HCT116 (cell line): Measurements from ENCODE around the gene KRTAP5-4. TPM values are rescaled to one million over a fixed set of nuclear protein-coding genes. Genes with fewer than 3 reads are reported as not detected.

Experiments
- ATAC-seq: fragments of 200-7000 bp; cut with Tn5 transposase; 2 replicates; pipeline ENCODE4 v1.9.1; 2020; ENCODE audit warnings: mild to moderate bottlenecking, moderate library complexity
- BruUV-seq: library from RNA; stranded (reverse); fragments of 400-500 nt; replicated peaks from 2 replicates; lab custom pipeline; 2021; lab: Mats Ljungman, UMichigan
- CTCF ChIA-PET: fragments of 300-600 bp; sonication (Branson Sonifier 250); formaldehyde crosslinking; loops from one replicate; lab custom pipeline; 2021; ENCODE audit warnings: antibody characterized with exemption; lab: Charles Lee
- POLR2A ChIA-PET: fragments of 300-600, 350-600 bp; sonication (Branson Sonifier 250); formaldehyde crosslinking; loops from one replicate; lab custom pipeline; 2021; ENCODE audit warnings: antibody characterized with exemption; lab: Charles Lee
- RAD21 ChIA-PET, 2 experiments: fragments of 300-600 bp; sonication (Branson Sonifier 250); formaldehyde crosslinking; loops; one replicate each; lab custom pipeline; 2023; ENCODE audit warnings: low total read pairs in 2 of 2; ENCODE audit not compliant: uncharacterized antibody in 2 of 2, unreplicated experiment in 2 of 2, low non-redundant PET in 1 of 2; lab: Charles Lee
- DNase-seq: peaks from one replicate; pipeline ENCODE4 v3.0.0-alpha.2; 2010; ENCODE audit warnings: low read depth, low spot score
- H2AFZ ChIP-seq: fragments of 200-600 bp; shearing (Covaris generic), sonication (generic); 2 replicates; pipeline ENCODE4 v1.6.1; 2017; ENCODE audit warnings: low read depth, mixed run types, mixed read lengths, antibody characterized with exemption, low read length; ENCODE audit not compliant: poor library complexity, severe bottlenecking
- H3K27ac ChIP-seq: 2 replicates; pipeline ENCODE4 v1.5.1; 2012; ENCODE audit warnings: low read depth, low read length
- H3K27me3 ChIP-seq: fragments of 200-600 bp; sonication (generic); 2 replicates; pipeline ENCODE4 v1.6.1; 2016; ENCODE audit warnings: mixed run types, low read length, mixed read lengths; ENCODE audit not compliant: insufficient read depth
- H3K36me3 ChIP-seq, 2 experiments: fragments of 200-500 bp in 1 of 2; fragments of 200-600 bp in 1 of 2; sonication (Bioruptor generic) in 1 of 2; sonication (generic) in 1 of 2; 2 replicates each; pipeline versions ENCODE4 v1.5.1 to v1.6.1; 2014 to 2016; ENCODE audit warnings: low read length in 2 of 2, inconsistent platforms in 1 of 2, mixed read lengths in 1 of 2, mixed run types in 1 of 2; ENCODE audit not compliant: insufficient read depth in 2 of 2, control insufficient read depth in 1 of 2
- H3K4me1 ChIP-seq, 2 experiments: fragments of 200-600 bp in 1 of 2; sonication (generic) in 1 of 2; 2 replicates each; pipeline versions ENCODE4 v1.5.1 to v1.6.1; 2012 to 2017; ENCODE audit warnings: low read length in 2 of 2, inconsistent platforms in 1 of 2, mild to moderate bottlenecking in 1 of 2, mixed read lengths in 1 of 2, mixed run types in 1 of 2, moderate library complexity in 1 of 2; ENCODE audit not compliant: insufficient read depth in 2 of 2, control insufficient read depth in 1 of 2
- H3K4me2 ChIP-seq: fragments of 200-600 bp; sonication (generic); 2 replicates; pipeline ENCODE4 v1.6.1; 2017; ENCODE audit warnings: mixed run types, low read length, mixed read lengths
- H3K4me3 ChIP-seq, 2 experiments: fragments of 200-600 bp in 1 of 2; sonication (generic) in 1 of 2; replicated peaks in 1 of 2; 2 replicates each; pipeline ENCODE4 v1.5.1; 2011 to 2016; ENCODE audit warnings: low read length in 2 of 2, control low read depth in 1 of 2, low read depth in 1 of 2, mild to moderate bottlenecking in 1 of 2, mixed read lengths in 1 of 2, mixed run types in 1 of 2
- H3K79me2 ChIP-seq: fragments of 200-600 bp; sonication (generic); 2 replicates; pipeline ENCODE4 v1.6.1; 2017; ENCODE audit warnings: mild to moderate bottlenecking, mixed run types, low read length, moderate library complexity, mixed read lengths; ENCODE audit not compliant: insufficient read depth
- H3K9ac ChIP-seq: fragments of 200-600 bp; sonication (generic); 2 replicates; pipeline ENCODE4 v1.6.1; 2016; ENCODE audit warnings: low read length, mixed read lengths
- H3K9me2 ChIP-seq: fragments of 200-600 bp; sonication (generic), shearing (Covaris generic); 2 replicates; pipeline ENCODE4 v1.6.1; 2017; ENCODE audit warnings: mixed run types, mild to moderate bottlenecking, moderate library complexity; ENCODE audit not compliant: insufficient read depth
- H3K9me3 ChIP-seq, 2 experiments: fragments of 200-500 bp in 1 of 2; fragments of 200-600 bp in 1 of 2; sonication (Bioruptor generic) in 1 of 2; sonication (generic) in 1 of 2; 2 replicates each; pipeline ENCODE4 v1.6.1; 2014 to 2017; ENCODE audit warnings: low read length in 2 of 2, mixed read lengths in 2 of 2, inconsistent platforms in 1 of 2, low read depth in 1 of 2, mild to moderate bottlenecking in 1 of 2, mixed run types in 1 of 2, moderate library complexity in 1 of 2; ENCODE audit not compliant: control insufficient read depth in 1 of 2, insufficient read depth in 1 of 2
- H4K20me1 ChIP-seq: fragments of 200-600 bp; sonication (generic), shearing (Covaris generic); 2 replicates; pipeline ENCODE4 v1.6.1; 2017; ENCODE audit warnings: mixed run types, mild to moderate bottlenecking, moderate library complexity; ENCODE audit not compliant: insufficient read depth
- ATF3 ChIP-seq: IDR thresholded peaks from 2 replicates; pipeline ENCODE4 v1.6.1; 2012
- CBX3 ChIP-seq: IDR thresholded peaks from 2 replicates; pipeline ENCODE4 v1.6.1; 2012; ENCODE audit warnings: low read depth
- CEBPB ChIP-seq: IDR thresholded peaks from 2 replicates; pipeline ENCODE4 v1.6.1; 2012; ENCODE audit warnings: low read depth
- CTCF ChIP-seq, 3 experiments: fragments of 200-600 bp in 1 of 3; sonication (generic) in 1 of 3; IDR thresholded peaks in 2 of 3; conservative IDR thresholded peaks in 1 of 3; 2 replicates each; pipeline ENCODE4 v1.5.1; 2012 to 2017; ENCODE audit warnings: low read depth in 2 of 3, low read length in 2 of 3, antibody characterized with exemption in 1 of 3, borderline replicate concordance in 1 of 3, control low read depth in 1 of 3, mild to moderate bottlenecking in 1 of 3, mixed read lengths in 1 of 3, mixed run types in 1 of 3, moderate library complexity in 1 of 3; ENCODE audit not compliant: insufficient read depth in 1 of 3
- EZH2 ChIP-seq: fragments of 200-600 bp; sonication (generic); IDR thresholded peaks from 2 replicates; pipeline ENCODE4 v1.6.1; 2017; ENCODE audit warnings: antibody characterized with exemption, mixed run types
- EZH2phosphoT487 ChIP-seq: fragments of 200-600 bp; IDR thresholded peaks from 2 replicates; pipeline ENCODE4 v1.6.1; 2018; ENCODE audit warnings: antibody characterized with exemption, borderline replicate concordance
- FOSL1 ChIP-seq: IDR thresholded peaks from 2 replicates; pipeline ENCODE4 v1.6.1; 2012; ENCODE audit warnings: low read depth
- MAX ChIP-seq: IDR thresholded peaks from 2 replicates; pipeline ENCODE4 v1.6.1; 2012
- POLR2A ChIP-seq: IDR thresholded peaks from 2 replicates; pipeline ENCODE4 v1.7.0; 2011; ENCODE audit warnings: borderline replicate concordance; ENCODE audit not compliant: insufficient read depth, insufficient read length; ENCODE audit errors: extremely low read depth
- POLR2AphosphoS5 ChIP-seq: IDR thresholded peaks from 2 replicates; pipeline ENCODE4 v1.6.1; 2011; ENCODE audit warnings: mild to moderate bottlenecking, low read depth, low read length, moderate library complexity
- RAD21 ChIP-seq: IDR thresholded peaks from 2 replicates; pipeline ENCODE4 v1.6.1; 2012; ENCODE audit warnings: low read depth, mild to moderate bottlenecking
- REST ChIP-seq: IDR thresholded peaks from 2 replicates; pipeline ENCODE4 v1.6.1; 2012; ENCODE audit warnings: low read depth
- SIN3A ChIP-seq: IDR thresholded peaks from 2 replicates; pipeline ENCODE4 v1.6.1; 2012; ENCODE audit warnings: low read depth
- SP1 ChIP-seq: IDR thresholded peaks from 2 replicates; pipeline ENCODE4 v1.6.1; 2012; ENCODE audit warnings: low read depth
- SRF ChIP-seq: IDR thresholded peaks from 2 replicates; pipeline ENCODE4 v1.6.1; 2012; ENCODE audit warnings: low read depth
- TCF7L2 ChIP-seq: IDR thresholded peaks from 2 replicates; pipeline ENCODE4 v1.7.0; 2011; ENCODE audit warnings: borderline replicate concordance, inconsistent platforms; ENCODE audit not compliant: insufficient read depth, insufficient read length; ENCODE audit errors: extremely low read depth
- YY1 ChIP-seq: IDR thresholded peaks from 2 replicates; pipeline ENCODE4 v1.6.1; 2011; ENCODE audit warnings: low read length, low read depth, moderate library complexity, mild to moderate bottlenecking; ENCODE audit not compliant: insufficient replicate concordance; ENCODE audit errors: extremely low read depth
- ZBTB33 ChIP-seq: IDR thresholded peaks from 2 replicates; pipeline ENCODE4 v1.6.1; 2011; ENCODE audit warnings: mild to moderate bottlenecking, low read length, moderate library complexity; ENCODE audit not compliant: insufficient replicate concordance; ENCODE audit errors: extremely low read depth
- ZFX ChIP-seq: fragments of 450-650 bp; IDR thresholded peaks from 2 replicates; pipeline ENCODE4 v1.6.1; 2017
- ZNF274 ChIP-seq: fragments of 200-500 bp; sonication (Bioruptor generic); IDR thresholded peaks from 2 replicates; pipeline ENCODE4 v1.6.1; 2014; ENCODE audit warnings: mild to moderate bottlenecking, low read depth, low read length, inconsistent platforms
- intact Hi-C: fragments of 100-400 bp; cut with micrococcal nuclease; formaldehyde crosslinking; loops from 2 replicates; pipeline ENCODE4 v1.10.0; 2022
- total RNA-seq: library from RNA; stranded (reverse); gene quantifications from one replicate; pipeline ENCODE4 v1.2.1, GENCODE V29; 2021; ENCODE audit not compliant: unreplicated experiment

The KRTAP5-4 gene
- total RNA-seq, 1 experiment from 2014 or later, result not detected

- DNase-seq, result no peak
- POLR2A ChIA-PET, result no interaction called here
- no TSS peak for BruUV-seq
Measured at GRCh38 chr11:1644601-1645356, 22.8 kb upstream of the KRTAP5-4 start.

More at GRCh38 chr11:1644601-1645356, 22.8 kb upstream of the KRTAP5-4 start:
- no peaks in the 10 kb centered on the region for H3K27me3 ChIP-seq
- H2AFZ ChIP-seq, result no peak overlapping the region
- ChIA-PET RAD21 (no interaction called here), CTCF (no interaction called here)
- ATAC-seq, result no peak
- H3K9me2 ChIP-seq, result no peaks in the 10 kb centered on the region
- H3K4me1 ChIP-seq, result peaks cover 0 to 9% of the 10 kb centered on the region in 2 experiments; a peak in 1 of 4 replicates
- no peaks in the 10 kb centered on the region for H3K36me3 ChIP-seq
- H3K9me3 ChIP-seq, result no peaks in the 10 kb centered on the region
- intact Hi-C loops, result no loop called here
- H4K20me1 ChIP-seq, result no peaks in the 10 kb centered on the region
- no peak overlapping the region for H3K4me2 ChIP-seq
- H3K79me2 ChIP-seq, result no peaks in the 10 kb centered on the region
- TF ChIP-seq ZBTB33 (no peak), CTCF (IDR thresholded peaks at IDR 0.05 in 2 of 3, conservative IDR thresholded peaks at IDR 0.05 in 1 of 3; ENCODE audit: borderline replicate concordance in 1 of 3, insufficient read depth in 1 of 3, low read depth in 2 of 3, low read length in 2 of 3) (no peak), SP1 (no peak), CBX3 (no peak), EZH2 (no peak), POLR2AphosphoS5 (no peak), RAD21 (no peak), EZH2phosphoT487 (no peak), SRF (no peak), ZFX (no peak), POLR2A (no peak), ZNF274 (no peak), YY1 (no peak), REST (no peak), SIN3A (no peak), CEBPB (no peak), TCF7L2 (no peak), FOSL1 (no peak), ATF3 (no peak), MAX (no peak)
- H3K9ac ChIP-seq, result no peak overlapping the region
- H3K27ac ChIP-seq, result no peak overlapping the region
- H3K4me3 ChIP-seq, result no peak overlapping the region
